Measurements from ENCODE around the gene SLC10A4. TPM values are rescaled to one million over a fixed set of nuclear protein-coding genes. Genes with fewer than 3 reads are reported as not detected.

SLC10A4 gene
- total and polyA plus RNA-seq, 2 experiments from 2014 or later: 2.3 to 4.3 TPM

DNA sequence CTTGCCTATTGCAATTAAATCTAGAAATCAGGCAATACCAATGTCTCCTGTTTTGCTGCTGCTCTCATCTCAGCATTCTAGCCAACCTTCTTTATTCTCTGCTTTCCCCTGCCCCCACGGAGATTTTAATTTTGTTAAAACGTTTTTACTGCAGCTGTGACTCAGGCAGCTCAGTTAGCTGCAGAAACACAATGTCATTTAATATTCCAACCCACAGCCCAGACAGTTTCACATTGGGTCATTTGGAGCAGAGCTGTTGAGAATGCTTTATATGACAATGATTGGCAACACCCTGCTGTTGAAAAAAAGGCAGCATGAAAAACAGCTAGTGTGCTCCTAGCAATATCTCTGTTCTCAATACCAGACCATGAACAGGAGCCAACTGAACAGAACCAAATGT is 12.6 kb upstream of the SLC10A4 start:
- Histone ChIP-seq H3K4me1 (ENCODE audit: insufficient read depth) (peaks cover 15% of the 10 kb centered on the region; the same call in 1 of the 2 replicates), H4K20me1 (replicated peaks; ENCODE audit: insufficient read depth) (no peaks in the 10 kb centered on the region), H3K27me3 (ENCODE audit: insufficient read depth) (no peaks in the 10 kb centered on the region), H2AFZ (peak overlapping the region; percentile 81; the same call in 1 of the 2 replicates), H3K4me3 (no peak overlapping the region), H3K4me2 (no peak overlapping the region), H3K79me2 (replicated peaks; ENCODE audit: insufficient read depth) (no peaks in the 10 kb centered on the region), H3K36me3 (ENCODE audit: insufficient read depth) (no peaks in the 10 kb centered on the region), H3F3A (replicated peaks; ENCODE audit: low read depth) (no peaks in the 10 kb centered on the region), H3K27ac (ENCODE audit: low read depth) (no peak overlapping the region), H3K9me2 (ENCODE audit: insufficient read depth) (no peaks in the 10 kb centered on the region)
- H3K4me1 Mint-ChIP-seq: peaks cover 10% of the 10 kb centered on the region
- peaks cover 2% of the 10 kb centered on the region for H3K27me3 Mint-ChIP-seq (ENCODE audit: insufficient read depth, low read depth, poor library complexity)
- H3K27ac Mint-ChIP-seq: no peak overlapping the region
- H3K36me3 Mint-ChIP-seq (ENCODE audit: low read depth): no peaks in the 10 kb centered on the region
- no peak for DNase-seq (ENCODE audit: low spot score)
- no peak overlapping the region for H3K4me3 Mint-ChIP-seq
- TF ChIP-seq ZNF331 (CRISPR knock-in tag; IDR thresholded peaks at IDR 0.05; ENCODE audit: low read depth) (no peak), NANOG (IDR thresholded peaks at IDR 0.05; ENCODE audit: borderline replicate concordance) (no peak), EZH2phosphoT487 (IDR thresholded peaks at IDR 0.05; ENCODE audit: unreplicated experiment) (no peak), POLR2AphosphoS5 (IDR thresholded peaks at IDR 0.05; ENCODE audit: low read depth) (no peak), CREB1 (CRISPR knock-in tag; IDR thresholded peaks at IDR 0.05; ENCODE audit: low read depth) (no peak), STAT1 (IDR thresholded peaks at IDR 0.05; ENCODE audit: unreplicated experiment) (no peak)
- TF ChIP-seq, protein P1, sequence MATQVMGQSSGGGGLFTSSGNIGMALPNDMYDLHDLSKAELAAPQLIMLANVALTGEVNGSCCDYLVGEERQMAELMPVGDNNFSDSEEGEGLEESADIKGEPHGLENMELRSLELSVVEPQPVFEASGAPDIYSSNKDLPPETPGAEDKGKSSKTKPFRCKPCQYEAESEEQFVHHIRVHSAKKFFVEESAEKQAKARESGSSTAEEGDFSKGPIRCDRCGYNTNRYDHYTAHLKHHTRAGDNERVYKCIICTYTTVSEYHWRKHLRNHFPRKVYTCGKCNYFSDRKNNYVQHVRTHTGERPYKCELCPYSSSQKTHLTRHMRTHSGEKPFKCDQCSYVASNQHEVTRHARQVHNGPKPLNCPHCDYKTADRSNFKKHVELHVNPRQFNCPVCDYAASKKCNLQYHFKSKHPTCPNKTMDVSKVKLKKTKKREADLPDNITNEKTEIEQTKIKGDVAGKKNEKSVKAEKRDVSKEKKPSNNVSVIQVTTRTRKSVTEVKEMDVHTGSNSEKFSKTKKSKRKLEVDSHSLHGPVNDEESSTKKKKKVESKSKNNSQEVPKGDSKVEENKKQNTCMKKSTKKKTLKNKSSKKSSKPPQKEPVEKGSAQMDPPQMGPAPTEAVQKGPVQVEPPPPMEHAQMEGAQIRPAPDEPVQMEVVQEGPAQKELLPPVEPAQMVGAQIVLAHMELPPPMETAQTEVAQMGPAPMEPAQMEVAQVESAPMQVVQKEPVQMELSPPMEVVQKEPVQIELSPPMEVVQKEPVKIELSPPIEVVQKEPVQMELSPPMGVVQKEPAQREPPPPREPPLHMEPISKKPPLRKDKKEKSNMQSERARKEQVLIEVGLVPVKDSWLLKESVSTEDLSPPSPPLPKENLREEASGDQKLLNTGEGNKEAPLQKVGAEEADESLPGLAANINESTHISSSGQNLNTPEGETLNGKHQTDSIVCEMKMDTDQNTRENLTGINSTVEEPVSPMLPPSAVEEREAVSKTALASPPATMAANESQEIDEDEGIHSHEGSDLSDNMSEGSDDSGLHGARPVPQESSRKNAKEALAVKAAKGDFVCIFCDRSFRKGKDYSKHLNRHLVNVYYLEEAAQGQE (IDR thresholded peaks at IDR 0.05; ENCODE audit: unreplicated experiment): no peak
- TF ChIP-seq, protein P2, sequence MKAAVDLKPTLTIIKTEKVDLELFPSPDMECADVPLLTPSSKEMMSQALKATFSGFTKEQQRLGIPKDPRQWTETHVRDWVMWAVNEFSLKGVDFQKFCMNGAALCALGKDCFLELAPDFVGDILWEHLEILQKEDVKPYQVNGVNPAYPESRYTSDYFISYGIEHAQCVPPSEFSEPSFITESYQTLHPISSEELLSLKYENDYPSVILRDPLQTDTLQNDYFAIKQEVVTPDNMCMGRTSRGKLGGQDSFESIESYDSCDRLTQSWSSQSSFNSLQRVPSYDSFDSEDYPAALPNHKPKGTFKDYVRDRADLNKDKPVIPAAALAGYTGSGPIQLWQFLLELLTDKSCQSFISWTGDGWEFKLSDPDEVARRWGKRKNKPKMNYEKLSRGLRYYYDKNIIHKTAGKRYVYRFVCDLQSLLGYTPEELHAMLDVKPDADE (IDR thresholded peaks at IDR 0.05): no peak
- TF ChIP-seq, protein P3, sequence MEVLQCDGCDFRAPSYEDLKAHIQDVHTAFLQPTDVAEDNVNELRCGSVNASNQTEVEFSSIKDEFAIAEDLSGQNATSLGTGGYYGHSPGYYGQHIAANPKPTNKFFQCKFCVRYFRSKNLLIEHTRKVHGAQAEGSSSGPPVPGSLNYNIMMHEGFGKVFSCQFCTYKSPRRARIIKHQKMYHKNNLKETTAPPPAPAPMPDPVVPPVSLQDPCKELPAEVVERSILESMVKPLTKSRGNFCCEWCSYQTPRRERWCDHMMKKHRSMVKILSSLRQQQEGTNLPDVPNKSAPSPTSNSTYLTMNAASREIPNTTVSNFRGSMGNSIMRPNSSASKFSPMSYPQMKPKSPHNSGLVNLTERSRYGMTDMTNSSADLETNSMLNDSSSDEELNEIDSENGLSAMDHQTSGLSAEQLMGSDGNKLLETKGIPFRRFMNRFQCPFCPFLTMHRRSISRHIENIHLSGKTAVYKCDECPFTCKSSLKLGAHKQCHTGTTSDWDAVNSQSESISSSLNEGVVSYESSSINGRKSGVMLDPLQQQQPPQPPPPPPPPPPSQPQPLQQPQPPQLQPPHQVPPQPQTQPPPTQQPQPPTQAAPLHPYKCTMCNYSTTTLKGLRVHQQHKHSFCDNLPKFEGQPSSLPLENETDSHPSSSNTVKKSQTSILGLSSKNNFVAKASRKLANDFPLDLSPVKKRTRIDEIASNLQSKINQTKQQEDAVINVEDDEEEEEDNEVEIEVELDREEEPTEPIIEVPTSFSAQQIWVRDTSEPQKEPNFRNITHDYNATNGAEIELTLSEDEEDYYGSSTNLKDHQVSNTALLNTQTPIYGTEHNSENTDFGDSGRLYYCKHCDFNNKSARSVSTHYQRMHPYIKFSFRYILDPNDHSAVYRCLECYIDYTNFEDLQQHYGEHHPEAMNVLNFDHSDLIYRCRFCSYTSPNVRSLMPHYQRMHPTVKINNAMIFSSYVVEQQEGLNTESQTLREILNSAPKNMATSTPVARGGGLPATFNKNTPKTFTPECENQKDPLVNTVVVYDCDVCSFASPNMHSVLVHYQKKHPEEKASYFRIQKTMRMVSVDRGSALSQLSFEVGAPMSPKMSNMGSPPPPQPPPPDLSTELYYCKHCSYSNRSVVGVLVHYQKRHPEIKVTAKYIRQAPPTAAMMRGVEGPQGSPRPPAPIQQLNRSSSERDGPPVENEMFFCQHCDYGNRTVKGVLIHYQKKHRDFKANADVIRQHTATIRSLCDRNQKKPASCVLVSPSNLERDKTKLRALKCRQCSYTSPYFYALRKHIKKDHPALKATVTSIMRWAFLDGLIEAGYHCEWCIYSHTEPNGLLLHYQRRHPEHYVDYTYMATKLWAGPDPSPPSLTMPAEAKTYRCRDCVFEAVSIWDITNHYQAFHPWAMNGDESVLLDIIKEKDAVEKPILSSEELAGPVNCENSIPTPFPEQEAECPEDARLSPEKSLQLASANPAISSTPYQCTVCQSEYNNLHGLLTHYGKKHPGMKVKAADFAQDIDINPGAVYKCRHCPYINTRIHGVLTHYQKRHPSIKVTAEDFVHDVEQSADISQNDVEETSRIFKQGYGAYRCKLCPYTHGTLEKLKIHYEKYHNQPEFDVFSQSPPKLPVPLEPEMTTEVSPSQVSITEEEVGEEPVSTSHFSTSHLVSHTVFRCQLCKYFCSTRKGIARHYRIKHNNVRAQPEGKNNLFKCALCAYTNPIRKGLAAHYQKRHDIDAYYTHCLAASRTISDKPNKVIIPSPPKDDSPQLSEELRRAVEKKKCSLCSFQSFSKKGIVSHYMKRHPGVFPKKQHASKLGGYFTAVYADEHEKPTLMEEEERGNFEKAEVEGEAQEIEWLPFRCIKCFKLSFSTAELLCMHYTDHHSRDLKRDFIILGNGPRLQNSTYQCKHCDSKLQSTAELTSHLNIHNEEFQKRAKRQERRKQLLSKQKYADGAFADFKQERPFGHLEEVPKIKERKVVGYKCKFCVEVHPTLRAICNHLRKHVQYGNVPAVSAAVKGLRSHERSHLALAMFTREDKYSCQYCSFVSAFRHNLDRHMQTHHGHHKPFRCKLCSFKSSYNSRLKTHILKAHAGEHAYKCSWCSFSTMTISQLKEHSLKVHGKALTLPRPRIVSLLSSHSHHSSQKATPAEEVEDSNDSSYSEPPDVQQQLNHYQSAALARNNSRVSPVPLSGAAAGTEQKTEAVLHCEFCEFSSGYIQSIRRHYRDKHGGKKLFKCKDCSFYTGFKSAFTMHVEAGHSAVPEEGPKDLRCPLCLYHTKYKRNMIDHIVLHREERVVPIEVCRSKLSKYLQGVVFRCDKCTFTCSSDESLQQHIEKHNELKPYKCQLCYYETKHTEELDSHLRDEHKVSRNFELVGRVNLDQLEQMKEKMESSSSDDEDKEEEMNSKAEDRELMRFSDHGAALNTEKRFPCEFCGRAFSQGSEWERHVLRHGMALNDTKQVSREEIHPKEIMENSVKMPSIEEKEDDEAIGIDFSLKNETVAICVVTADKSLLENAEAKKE (CRISPR knock-in tag; IDR thresholded peaks at IDR 0.05): no peak
- ATAC-seq: no peak
- no peaks in the 10 kb centered on the region for H3K9me3 Mint-ChIP-seq

All from GM23338 (cell line).